GM21619 (cell line): Measurements from ENCODE around the gene FOXP1.
A peak's percentile ranks its signal among the peaks of the same experiment; 100 is the strongest.

Experiments used
- ATAC-seq: cut with Tn5 transposase; IDR thresholded peaks from one replicate; pipeline ENCODE4 v1.9.1; 2021; ENCODE audit not compliant: unreplicated experiment

Gene FOXP1

GRCh38 chr3:71226565-71227269 lies 356.8 kb downstream of the FOXP1 start:
- peak; percentile 87 for ATAC-seq

- no peak for ATAC-seq
Observed at GRCh38 chr3:71225951-71226564, 357.5 kb downstream of the FOXP1 start.

DNA sequence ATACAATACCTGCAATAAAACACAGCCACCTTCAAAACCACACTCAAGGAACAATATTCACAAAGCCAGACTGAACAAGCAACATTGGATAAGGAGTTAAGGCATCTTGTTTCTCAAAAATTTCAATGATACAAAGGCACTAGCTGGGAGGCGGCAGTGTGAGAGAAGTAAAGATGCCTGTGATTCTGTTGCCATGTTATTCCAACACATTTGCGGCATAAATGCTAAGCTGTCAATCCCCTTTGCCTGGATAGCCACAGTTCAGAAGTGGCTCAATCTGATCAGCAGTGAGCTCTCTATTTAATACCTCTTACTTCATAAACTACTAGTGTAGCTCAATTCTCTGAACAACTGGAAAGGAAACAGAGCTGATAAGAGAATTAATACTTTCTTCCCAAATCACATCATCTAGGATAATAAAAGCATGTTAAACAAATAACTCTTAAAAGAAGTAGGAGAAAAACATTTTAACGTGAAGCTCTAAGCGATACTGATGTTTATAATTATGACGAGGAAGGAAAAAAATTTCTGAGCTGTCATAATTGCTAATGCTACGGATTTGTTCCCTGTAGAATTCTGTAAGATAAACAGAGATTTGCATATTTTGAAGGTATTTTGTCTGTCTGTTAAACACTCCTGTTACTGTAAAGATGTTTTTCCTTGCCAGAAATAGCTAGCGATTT lies 358.4 kb downstream of the FOXP1 start:
- ATAC-seq = no peak

GRCh38 chr3:71219744-71220638 lies 363.5 kb downstream of the FOXP1 start:
- peak; percentile 96 for ATAC-seq

DNA sequence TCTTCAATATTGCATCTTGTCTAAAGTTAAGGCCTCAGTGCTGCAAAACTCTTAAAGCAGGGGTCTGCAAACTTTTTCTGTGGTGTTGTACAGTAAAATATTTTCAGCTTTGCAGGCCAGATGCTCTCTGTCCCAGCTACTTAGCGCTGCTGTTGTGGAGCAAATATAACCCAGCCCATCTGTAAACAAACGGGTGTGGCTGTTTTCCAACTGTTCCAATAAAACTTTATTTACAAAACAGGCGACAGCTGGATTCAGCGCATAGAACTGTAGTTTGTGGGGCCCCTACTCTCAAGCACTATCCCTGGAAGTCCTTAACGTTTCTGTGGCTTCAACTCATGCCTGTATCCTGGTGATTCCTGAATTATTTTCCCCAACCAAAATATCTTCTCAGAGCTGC lies 365.0 kb downstream of the FOXP1 start:
- no peak for ATAC-seq

GRCh38 chr3:71217640-71218222 lies 365.8 kb downstream of the FOXP1 start:
- ATAC-seq = no peak

DNA sequence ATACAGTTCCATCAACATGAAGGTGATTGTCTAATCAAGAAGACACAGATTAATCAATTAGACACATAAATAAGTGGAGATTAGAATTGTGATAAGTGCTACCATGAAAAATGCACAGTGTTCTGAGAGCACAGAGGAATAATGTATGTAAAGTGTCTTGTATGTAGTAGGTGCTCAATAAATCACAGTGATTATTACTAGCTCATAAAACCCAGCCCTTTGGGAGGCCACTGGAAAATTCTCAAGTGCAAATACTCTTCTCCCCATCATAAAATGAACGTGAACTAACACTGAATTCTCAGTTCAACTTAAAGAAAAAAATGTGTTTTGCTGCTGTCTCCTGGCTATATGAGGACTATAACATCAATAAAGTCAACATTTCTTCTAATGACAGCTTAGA lies 368.2 kb downstream of the FOXP1 start:
- no peak for ATAC-seq

DNA sequence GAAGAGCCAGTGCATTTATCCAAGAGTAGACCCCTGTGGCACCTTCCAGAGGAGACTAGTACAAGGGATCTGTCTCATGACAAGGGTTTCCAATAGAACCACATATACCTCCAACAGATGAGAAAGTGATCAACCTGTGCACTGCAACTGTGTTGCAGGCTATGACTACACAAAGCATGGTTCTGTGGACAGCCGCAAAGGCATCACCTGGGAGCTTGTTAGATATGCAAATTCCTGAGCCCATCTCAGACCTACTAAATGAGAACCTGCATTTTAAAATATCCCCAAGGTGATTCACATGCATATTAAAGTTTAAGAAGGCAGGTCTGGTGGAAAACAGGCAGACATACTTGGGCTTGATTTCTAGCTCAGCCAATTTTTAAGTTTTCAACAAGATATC lies 368.7 kb downstream of the FOXP1 start:
- ATAC-seq = no peak

DNA sequence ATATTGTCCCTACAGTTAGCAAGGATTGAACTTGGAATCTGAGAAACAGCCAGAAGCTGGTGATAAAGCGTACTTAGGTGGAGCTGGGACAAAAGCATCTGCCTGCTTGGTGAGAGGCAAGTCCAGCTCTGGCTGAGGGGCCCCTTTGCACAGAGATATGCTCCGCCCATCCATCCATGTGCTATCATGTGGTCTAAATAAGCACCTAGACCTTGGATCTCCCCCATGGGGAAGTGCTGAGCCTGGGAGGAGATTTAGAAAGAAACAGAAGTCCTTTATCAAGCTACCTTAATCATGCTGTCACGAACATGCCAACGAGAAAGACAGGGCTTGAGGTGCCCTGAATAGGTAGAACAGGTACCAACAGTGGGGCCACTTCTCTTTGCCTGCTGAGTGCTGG lies 369.5 kb downstream of the FOXP1 start:
- ATAC-seq = no peak

GRCh38 chr3:71211083-71211482 lies 372.4 kb downstream of the FOXP1 start:
- no peak for ATAC-seq

GRCh38 chr3:71210257-71211007 lies 373.1 kb downstream of the FOXP1 start:
- no peak for ATAC-seq

GRCh38 chr3:71208211-71209095 lies 375.1 kb downstream of the FOXP1 start:
- no peak for ATAC-seq

DNA sequence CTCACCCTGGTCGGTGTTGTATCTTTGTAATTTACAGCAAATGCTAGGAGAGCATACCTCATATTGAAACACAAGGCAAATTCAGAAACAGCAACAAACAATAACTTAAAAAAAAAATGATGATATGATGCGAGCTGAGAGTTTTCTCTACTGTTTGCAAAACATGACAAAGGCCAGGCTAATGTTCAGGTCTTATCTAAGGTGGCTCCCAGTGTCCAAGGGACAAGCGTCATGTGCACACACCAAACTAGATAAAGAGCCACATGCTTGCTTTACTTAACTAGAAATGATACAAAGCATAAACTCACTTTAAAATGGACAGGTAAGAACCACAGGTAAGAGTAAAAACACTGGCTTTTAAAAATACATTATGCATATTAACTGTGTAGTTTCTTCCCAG lies 375.9 kb downstream of the FOXP1 start:
- ATAC-seq = no peak

DNA sequence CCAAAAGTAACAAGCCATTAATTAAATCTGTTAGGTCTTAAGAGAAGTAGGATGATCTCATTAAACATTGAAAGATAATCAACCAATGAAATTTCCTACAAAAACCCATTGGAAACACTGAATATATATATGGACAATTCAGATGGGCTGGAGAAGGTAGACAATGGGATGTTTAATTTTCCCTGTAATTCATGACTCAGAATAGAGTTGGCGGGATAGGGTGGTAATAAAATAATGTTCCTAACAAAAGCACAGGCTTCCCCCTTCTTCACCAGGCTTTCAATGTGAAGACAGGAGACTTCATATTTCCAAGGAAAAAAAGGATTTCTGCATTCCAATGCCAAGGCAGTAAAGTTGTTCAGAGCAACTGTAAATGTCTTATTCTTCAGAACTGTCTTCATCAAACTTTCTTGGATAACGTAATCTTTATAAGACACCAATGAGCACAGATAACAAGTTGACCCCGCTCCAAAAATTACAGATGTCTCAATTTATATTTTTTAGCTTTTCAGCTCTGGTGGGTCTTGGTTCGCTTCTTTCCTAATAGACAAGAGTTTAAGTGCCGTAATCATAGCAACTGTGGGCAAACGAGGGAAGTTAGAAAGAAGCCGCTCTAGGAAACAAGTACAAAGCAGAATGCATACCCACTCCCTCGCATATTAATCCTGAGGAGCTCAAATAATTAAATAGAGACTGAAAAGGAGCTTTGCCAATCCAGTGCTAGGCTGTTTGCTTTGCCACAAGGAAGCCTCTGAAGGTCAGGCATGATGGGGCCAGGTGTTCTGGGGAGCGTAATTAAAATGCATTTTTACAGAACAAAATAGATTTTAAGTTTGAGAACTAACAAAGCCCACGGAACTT lies 377.0 kb downstream of the FOXP1 start:
- no peak for ATAC-seq

- ATAC-seq = no peak
Observed at GRCh38 chr3:71203727-71204488, 379.6 kb downstream of the FOXP1 start.

DNA sequence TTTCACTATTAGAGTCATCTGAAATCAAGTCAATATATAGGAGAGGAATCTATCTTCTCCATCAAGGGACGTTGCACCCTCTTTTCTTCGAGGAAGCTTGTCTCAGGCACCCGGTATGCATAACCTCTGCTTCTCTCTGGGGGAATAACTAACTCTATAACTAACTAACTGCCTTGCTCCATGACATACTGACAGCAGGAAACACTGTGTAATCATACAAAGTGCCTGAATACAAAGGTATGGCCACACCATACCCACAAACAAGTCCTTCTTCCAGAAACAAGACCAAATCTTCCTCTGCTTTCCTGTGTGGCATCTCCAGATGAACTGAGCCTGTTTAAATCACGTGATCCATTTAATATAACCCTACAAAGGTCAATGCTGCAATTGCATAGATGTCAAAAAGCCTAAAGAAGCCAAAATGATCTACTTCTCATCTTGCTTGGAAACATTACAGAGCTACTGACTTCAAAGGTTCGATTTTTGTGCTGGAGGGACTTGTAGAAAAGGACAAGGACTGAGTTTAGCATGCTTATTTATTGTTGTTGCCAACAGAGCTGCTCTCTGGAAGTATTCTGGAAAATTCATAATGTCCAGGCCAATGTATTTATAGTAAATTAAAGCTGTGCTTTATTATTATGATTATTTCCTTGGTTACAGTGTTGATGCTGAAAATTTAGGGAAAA lies 380.5 kb downstream of the FOXP1 start:
- no peak for ATAC-seq

GRCh38 chr3:71201939-71202338 lies 381.6 kb downstream of the FOXP1 start:
- no peak for ATAC-seq
